IPS-15b (cell line): ENCODE results near the gene CDKAL1.

Source experiments
- H3K27me3 ChIP-seq: one replicate; pipeline ENCODE4 v1.6.1; 2013; ENCODE audit warnings: low read length; ENCODE audit not compliant: control insufficient read depth, insufficient read depth
- H3K36me3 ChIP-seq: one replicate; pipeline ENCODE4 v1.6.1; 2013; ENCODE audit warnings: low read length; ENCODE audit not compliant: control insufficient read depth, insufficient read depth
- H3K4me1 ChIP-seq: one replicate; pipeline ENCODE4 v1.6.1; 2013; ENCODE audit warnings: mild to moderate bottlenecking, low read length; ENCODE audit not compliant: control insufficient read depth, insufficient read depth
- H3K4me3 ChIP-seq: one replicate; pipeline ENCODE4 v1.5.1; 2013; ENCODE audit warnings: low read depth, low read length
- H3K9ac ChIP-seq: one replicate; pipeline ENCODE4 v1.6.1; 2013; ENCODE audit warnings: low read depth, mild to moderate bottlenecking, low read length
- H3K9me3 ChIP-seq: one replicate; pipeline ENCODE4 v1.6.1; 2013; ENCODE audit warnings: mild to moderate bottlenecking, low read length; ENCODE audit not compliant: control insufficient read depth, insufficient read depth

The CDKAL1 gene

GRCh38 chr6:20839630-20840029 lies 305.4 kb downstream of the CDKAL1 start:
- no peaks in the 10 kb centered on the region for H3K9me3 ChIP-seq
- no peak overlapping the region for H3K9ac ChIP-seq
- no peaks in the 10 kb centered on the region for H3K36me3 ChIP-seq
- H3K4me3 ChIP-seq = no peak overlapping the region
- no peaks in the 10 kb centered on the region for H3K27me3 ChIP-seq
- peaks cover 4% of the 10 kb centered on the region for H3K4me1 ChIP-seq

DNA sequence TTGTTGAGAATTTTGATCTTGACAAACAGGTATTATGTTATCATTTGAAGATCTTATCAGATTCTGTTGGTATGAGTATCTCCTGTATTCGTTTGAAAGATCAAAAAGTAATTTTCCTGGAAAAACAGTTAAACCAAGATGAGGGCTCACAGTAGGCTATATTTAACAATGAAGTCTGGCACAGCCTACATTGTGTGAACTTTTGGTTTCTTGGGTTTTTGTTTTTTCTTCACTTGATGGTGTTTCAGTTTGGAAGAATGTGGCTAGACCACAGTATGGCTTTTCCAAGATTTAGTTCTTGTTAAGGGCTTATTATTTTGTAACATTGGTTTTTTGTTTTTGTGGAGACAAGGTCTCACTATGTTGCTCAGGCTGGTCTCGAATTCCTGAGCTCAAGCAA lies 306.4 kb downstream of the CDKAL1 start:
- no peaks in the 10 kb centered on the region for H3K9me3 ChIP-seq

GRCh38 chr6:20841806-20842205 lies 307.5 kb downstream of the CDKAL1 start:
- H3K4me1 ChIP-seq = no peaks in the 10 kb centered on the region
- no peaks in the 10 kb centered on the region for H3K27me3 ChIP-seq
- H3K9me3 ChIP-seq = no peaks in the 10 kb centered on the region
- no peaks in the 10 kb centered on the region for H3K36me3 ChIP-seq
- H3K4me3 ChIP-seq = no peak overlapping the region
- no peak overlapping the region for H3K9ac ChIP-seq

More for the DNA sequence above, 306.4 kb downstream of the CDKAL1 start:
- no peaks in the 10 kb centered on the region for H3K36me3 ChIP-seq
- no peaks in the 10 kb centered on the region for H3K27me3 ChIP-seq
- no peak overlapping the region for H3K9ac ChIP-seq
- H3K4me3 ChIP-seq = no peak overlapping the region
- no peaks in the 10 kb centered on the region for H3K4me1 ChIP-seq

DNA sequence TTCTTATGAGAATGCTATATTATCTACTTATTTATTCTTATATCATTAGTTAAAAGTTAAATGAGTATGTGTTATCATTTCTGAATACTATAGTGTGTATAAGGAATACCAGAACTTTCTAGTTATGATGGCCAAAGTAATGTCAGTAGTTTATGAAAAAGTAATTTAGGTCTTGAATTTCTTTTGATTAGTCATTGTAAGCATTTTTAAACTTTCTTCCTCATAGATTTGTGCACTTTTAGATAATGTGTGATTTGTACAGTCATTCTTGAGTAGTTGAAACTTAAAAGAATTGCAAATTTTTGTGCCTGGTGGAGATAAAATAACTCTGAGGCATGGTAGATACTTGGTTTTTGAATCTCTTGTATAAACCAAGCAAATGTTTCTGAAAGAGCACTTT lies 311.3 kb downstream of the CDKAL1 start:
- Histone ChIP-seq H3K9ac (no peak overlapping the region), H3K36me3 (no peaks in the 10 kb centered on the region), H3K4me3 (no peak overlapping the region), H3K9me3 (no peaks in the 10 kb centered on the region), H3K27me3 (no peaks in the 10 kb centered on the region), H3K4me1 (no peaks in the 10 kb centered on the region)

- Histone ChIP-seq H3K4me1 (no peaks in the 10 kb centered on the region), H3K4me3 (no peak overlapping the region), H3K27me3 (no peaks in the 10 kb centered on the region), H3K9me3 (no peaks in the 10 kb centered on the region), H3K36me3 (no peaks in the 10 kb centered on the region), H3K9ac (no peak overlapping the region)
These were observed 312.4 kb downstream of the CDKAL1 start for GRCh38 chr6:20846602-20847028.

GRCh38 chr6:20847904-20848303 lies 313.6 kb downstream of the CDKAL1 start:
- H3K27me3 ChIP-seq = no peaks in the 10 kb centered on the region
- no peak overlapping the region for H3K4me3 ChIP-seq
- H3K9me3 ChIP-seq = no peaks in the 10 kb centered on the region
- H3K9ac ChIP-seq = no peak overlapping the region
- no peaks in the 10 kb centered on the region for H3K36me3 ChIP-seq
- H3K4me1 ChIP-seq = no peaks in the 10 kb centered on the region

DNA sequence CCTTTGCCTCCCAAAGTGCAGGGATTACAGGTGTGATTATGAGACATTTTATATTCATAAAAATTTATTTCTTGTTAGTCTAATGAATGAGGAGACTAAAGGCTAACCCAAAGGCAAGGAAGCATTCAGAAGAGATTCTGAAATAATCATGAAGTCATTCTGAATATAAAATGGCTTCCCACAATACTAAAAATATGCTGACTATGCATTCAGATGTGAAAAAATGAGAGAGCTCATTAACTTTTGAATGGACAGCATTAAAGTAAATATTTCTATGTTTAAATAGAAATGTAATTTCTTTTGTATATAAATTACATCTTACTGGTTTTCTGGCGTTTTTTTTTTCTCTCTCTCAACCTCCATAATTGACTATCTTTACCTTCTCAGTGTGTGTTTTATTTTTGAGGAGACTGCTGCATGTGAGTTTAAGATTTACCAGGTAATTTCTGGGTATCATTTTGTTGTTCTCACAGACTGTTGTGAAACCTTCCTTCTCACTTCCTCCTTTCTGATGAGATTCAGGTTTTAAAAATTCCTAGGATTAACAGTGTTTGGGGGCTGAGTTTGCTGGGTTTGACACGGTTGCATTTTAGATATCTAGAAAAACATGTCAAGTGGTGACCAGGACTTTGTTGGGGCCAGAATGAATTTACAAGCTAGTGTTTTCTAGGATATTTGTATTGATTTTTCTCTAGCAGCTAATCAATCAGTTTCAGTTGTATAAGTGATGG lies 316.6 kb downstream of the CDKAL1 start:
- no peak overlapping the region for H3K9ac ChIP-seq
- H3K4me3 ChIP-seq = no peak overlapping the region
- peaks cover 15% of the 10 kb centered on the region for H3K4me1 ChIP-seq
- H3K27me3 ChIP-seq = no peaks in the 10 kb centered on the region
- no peaks in the 10 kb centered on the region for H3K36me3 ChIP-seq
- no peaks in the 10 kb centered on the region for H3K9me3 ChIP-seq

GRCh38 chr6:20851795-20852194 lies 317.5 kb downstream of the CDKAL1 start:
- Histone ChIP-seq H3K27me3 (no peaks in the 10 kb centered on the region), H3K4me1 (peaks cover 15% of the 10 kb centered on the region), H3K4me3 (no peak overlapping the region)

DNA sequence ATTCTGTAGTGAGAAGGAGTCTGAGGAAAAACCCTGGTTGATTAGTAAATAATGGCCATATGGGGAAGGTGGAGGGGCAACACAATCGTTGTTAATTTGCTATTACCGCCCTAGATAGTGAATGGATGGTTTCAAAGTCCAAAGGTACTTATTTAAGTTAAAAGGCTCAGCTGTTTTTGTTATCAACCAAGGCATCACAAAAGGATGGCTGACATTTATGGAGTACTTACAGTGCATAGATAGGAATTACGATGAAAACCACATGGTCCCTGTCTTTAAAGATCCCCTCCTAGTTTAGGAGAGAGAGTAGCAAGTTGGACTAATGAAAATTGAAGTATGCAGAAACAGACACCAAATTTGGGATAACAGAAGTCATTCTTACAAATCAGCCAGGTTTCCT lies 319.6 kb downstream of the CDKAL1 start:
- Histone ChIP-seq H3K27me3 (no peaks in the 10 kb centered on the region), H3K36me3 (no peaks in the 10 kb centered on the region), H3K4me3 (no peak overlapping the region), H3K9ac (no peak overlapping the region), H3K4me1 (peaks cover 15% of the 10 kb centered on the region), H3K9me3 (no peaks in the 10 kb centered on the region)

More at GRCh38 chr6:20851795-20852194, 317.5 kb downstream of the CDKAL1 start:
- Histone ChIP-seq H3K36me3 (no peaks in the 10 kb centered on the region), H3K9me3 (no peaks in the 10 kb centered on the region), H3K9ac (no peak overlapping the region)

GRCh38 chr6:20856681-20857288 lies 322.5 kb downstream of the CDKAL1 start:
- Histone ChIP-seq H3K9me3 (no peaks in the 10 kb centered on the region), H3K27me3 (no peaks in the 10 kb centered on the region), H3K4me1 (peaks cover 15% of the 10 kb centered on the region), H3K9ac (no peak overlapping the region), H3K4me3 (no peak overlapping the region), H3K36me3 (no peaks in the 10 kb centered on the region)

DNA sequence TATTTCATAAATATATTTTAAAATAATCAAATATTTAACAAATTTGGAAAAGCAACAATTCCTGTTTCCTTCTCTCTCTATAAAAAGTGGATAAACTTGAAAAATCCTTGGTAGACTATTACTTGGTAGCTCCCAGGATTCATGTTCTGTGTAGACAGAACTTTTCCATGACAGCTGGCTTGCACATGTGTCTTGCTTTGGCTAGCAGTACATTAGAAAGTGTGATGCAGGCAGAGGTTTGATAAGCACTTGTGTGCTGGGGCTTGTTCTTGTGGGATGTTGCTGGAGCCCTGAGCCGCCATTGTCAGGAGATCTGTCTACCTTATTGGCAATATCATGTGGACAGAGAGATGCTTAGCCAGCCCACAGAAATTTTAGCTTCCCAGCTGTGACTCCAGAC lies 327.2 kb downstream of the CDKAL1 start:
- H3K36me3 ChIP-seq = no peaks in the 10 kb centered on the region
- no peak overlapping the region for H3K9ac ChIP-seq
- H3K27me3 ChIP-seq = no peaks in the 10 kb centered on the region
- no peaks in the 10 kb centered on the region for H3K9me3 ChIP-seq
- no peak overlapping the region for H3K4me3 ChIP-seq
- peaks cover 9% of the 10 kb centered on the region for H3K4me1 ChIP-seq

- Histone ChIP-seq H3K9me3 (no peaks in the 10 kb centered on the region), H3K4me3 (no peak overlapping the region), H3K27me3 (no peaks in the 10 kb centered on the region), H3K9ac (no peak overlapping the region), H3K36me3 (no peaks in the 10 kb centered on the region), H3K4me1 (peaks cover 33% of the 10 kb centered on the region)
These were observed 331.8 kb downstream of the CDKAL1 start for GRCh38 chr6:20866036-20866435.
